ENCODE data around the gene ULBP1.
"Not testable (repeated sequence)": the region's sequence is repeated elsewhere in the genome, so short reads cannot be mapped to it uniquely, and the experiment has no call there.

Gene ULBP1

GRCh38 chr6:149967591-149967990, 3.8 kb downstream of the ULBP1 start:
- DNase-seq (ENCODE audit: low spot score): no peak
- in situ Hi-C loops (cut with MboI; ENCODE audit: low sequenced_read_pairs, unreplicated experiment): no loop called here
- no peak for TF ChIP-seq CTCF (IDR thresholded peaks at IDR 0.05; ENCODE audit: borderline replicate concordance, control extremely low read depth, extremely low read depth, insufficient read depth, missing control alignments)

GRCh38 chr6:149967999-149968398, 4.3 kb downstream of the ULBP1 start:
- DNase-seq (ENCODE audit: low spot score); in situ Hi-C loops (cut with MboI; ENCODE audit: low sequenced_read_pairs, unreplicated experiment): not testable (repeated sequence)

- in situ Hi-C loops (cut with MboI; ENCODE audit: low sequenced_read_pairs, unreplicated experiment); DNase-seq (ENCODE audit: low spot score): not testable (repeated sequence)
Observed at GRCh38 chr6:149968909-149969308, 5.2 kb downstream of the ULBP1 start.

- in situ Hi-C loops (cut with MboI; ENCODE audit: low sequenced_read_pairs, unreplicated experiment): no loop called here
- TF ChIP-seq CTCF (IDR thresholded peaks at IDR 0.05; ENCODE audit: borderline replicate concordance, control extremely low read depth, extremely low read depth, insufficient read depth, missing control alignments): no peak
Observed at GRCh38 chr6:149969635-149970034, 5.9 kb downstream of the ULBP1 start.

GRCh38 chr6:149974394-149974793, 10.7 kb downstream of the ULBP1 start:
- DNase-seq (ENCODE audit: low spot score); in situ Hi-C loops (cut with MboI; ENCODE audit: low sequenced_read_pairs, unreplicated experiment): not testable (repeated sequence)

More at GRCh38 chr6:149969635-149970034, 5.9 kb downstream of the ULBP1 start:
- DNase-seq (ENCODE audit: low spot score): no peak

GRCh38 chr6:149974825-149975224, 11.1 kb downstream of the ULBP1 start:
- TF ChIP-seq CTCF (IDR thresholded peaks at IDR 0.05; ENCODE audit: borderline replicate concordance, control extremely low read depth, extremely low read depth, insufficient read depth, missing control alignments): no peak
- no peak for DNase-seq (ENCODE audit: low spot score)
- in situ Hi-C loops (cut with MboI; ENCODE audit: low sequenced_read_pairs, unreplicated experiment): no loop called here

- in situ Hi-C loops (cut with MboI; ENCODE audit: low sequenced_read_pairs, unreplicated experiment): no loop called here
- no peak for DNase-seq (ENCODE audit: low spot score)
- TF ChIP-seq CTCF (IDR thresholded peaks at IDR 0.05; ENCODE audit: borderline replicate concordance, control extremely low read depth, extremely low read depth, insufficient read depth, missing control alignments): no peak
Observed at GRCh38 chr6:149975400-149975799, 11.7 kb downstream of the ULBP1 start.

GRCh38 chr6:149977221-149977620, 13.5 kb downstream of the ULBP1 start:
- no peak for DNase-seq (ENCODE audit: low spot score)
- in situ Hi-C loops (cut with MboI; ENCODE audit: low sequenced_read_pairs, unreplicated experiment): no loop called here
- TF ChIP-seq CTCF (IDR thresholded peaks at IDR 0.05; ENCODE audit: borderline replicate concordance, control extremely low read depth, extremely low read depth, insufficient read depth, missing control alignments): no peak

All from GM13976 (cell line).